ENCODE measurements around the gene MACROD2.

MACROD2 gene

GRCh38 chr20:16043931-16044330 lies 2048.6 kb downstream of the MACROD2 start:
- no peak for TF ChIP-seq Cebpa-rat (IDR thresholded peaks at IDR 0.05)
- Histone ChIP-seq H3K36me3 (peaks cover 0 to 23% (median 0%) of the 10 kb centered on the region in 11 experiments; a peak in 5 of 22 replicates), H3K4me3 (peak overlapping the region in 1 of 10 experiments; percentile 11; a peak in 2 of 20 replicates), H4K20me1 (no peaks in the 10 kb centered on the region), H3K27me3 (no peaks in the 10 kb centered on the region; a peak in 1 of 22 replicates), H3K9ac (0 out of 22 replicates have a peak overlapping the region, but pooled peaks of 1 of the 11 experiments have one; percentile 2), H3K27ac (peak overlapping the region in 7 of 11 experiments; percentile 19 to 98 (median 92); a peak in 13 of 22 replicates), H3K9me3 (replicated peaks in 1 of 11) (peaks cover 11 to 46% (median 33%) of the 10 kb centered on the region in 11 experiments; a peak in 21 of 22 replicates), H3K4me1 (peaks cover 20 to 97% (median 85%) of the 10 kb centered on the region in 10 experiments), H3K4me2 (peak overlapping the region in 9 of 11 experiments; percentile 66 to 87 (median 78); a peak in 17 of 22 replicates)

- no peaks in the 10 kb centered on the region for H3K27me3 ChIP-seq
- peaks cover 0 to 27% (median 0%) of the 10 kb centered on the region in 11 experiments; a peak in 5 of 22 replicates for H3K36me3 ChIP-seq
- no peaks in the 10 kb centered on the region for H4K20me1 ChIP-seq
- H3K9me3 ChIP-seq (replicated peaks in 1 of 11) = peaks cover 10 to 50% (median 36%) of the 10 kb centered on the region in 11 experiments; a peak in 20 of 22 replicates
- H3K27ac ChIP-seq = peak overlapping the region in 8 of 11 experiments; percentile 66 to 98 (median 82); a peak in 15 of 22 replicates
- peak overlapping the region in 8 of 11 experiments; percentile 63 to 87 (median 80); a peak in 14 of 22 replicates for H3K4me2 ChIP-seq
- peaks cover 0 to 96% (median 76%) of the 10 kb centered on the region in 10 experiments; a peak in 19 of 20 replicates for H3K4me1 ChIP-seq
- H3K4me3 ChIP-seq = no peak overlapping the region
- H3K9ac ChIP-seq = peak overlapping the region in 6 of 11 experiments; percentile 58 to 79 (median 72); a peak in 8 of 22 replicates
- no peak for TF ChIP-seq Cebpa-rat (IDR thresholded peaks at IDR 0.05)
Observed at GRCh38 chr20:16048876-16049275, 2053.6 kb downstream of the MACROD2 start.

GRCh38 chr20:16049529-16050093 lies 2054.3 kb downstream of the MACROD2 start:
- Histone ChIP-seq H4K20me1 (no peaks in the 10 kb centered on the region), H3K27me3 (no peaks in the 10 kb centered on the region), H3K36me3 (peaks cover 0 to 19% (median 0%) of the 10 kb centered on the region in 11 experiments; a peak in 5 of 22 replicates), H3K4me1 (peaks cover 4 to 96% (median 74%) of the 10 kb centered on the region in 10 experiments), H3K4me3 (no peak overlapping the region; a peak in 1 of 20 replicates), H3K27ac (peak overlapping the region in 8 of 11 experiments; percentile 66 to 98 (median 82); a peak in 16 of 22 replicates), H3K4me2 (peak overlapping the region in 10 of 11 experiments; percentile 36 to 87 (median 75); a peak in 19 of 22 replicates), H3K9me3 (replicated peaks in 1 of 11) (peaks cover 7 to 50% (median 32%) of the 10 kb centered on the region in 11 experiments; a peak in 20 of 22 replicates), H3K9ac (peak overlapping the region in 7 of 11 experiments; percentile 34 to 79 (median 72); a peak in 14 of 22 replicates)
- TF ChIP-seq Cebpa-rat (IDR thresholded peaks at IDR 0.05) = no peak

GRCh38 chr20:16050366-16050765 lies 2055.1 kb downstream of the MACROD2 start:
- Histone ChIP-seq H3K4me3 (peak overlapping the region in 2 of 10 experiments; percentile 9; a peak in 2 of 20 replicates), H3K36me3 (peaks cover 0 to 12% (median 0%) of the 10 kb centered on the region in 11 experiments; a peak in 2 of 22 replicates), H3K27me3 (no peaks in the 10 kb centered on the region), H3K4me1 (peaks cover 11 to 96% (median 79%) of the 10 kb centered on the region in 10 experiments), H3K4me2 (peak overlapping the region in 10 of 11 experiments; percentile 36 to 87 (median 75); a peak in 20 of 22 replicates), H3K9me3 (replicated peaks in 1 of 11) (peaks cover 0 to 50% (median 26%) of the 10 kb centered on the region in 11 experiments; a peak in 19 of 22 replicates), H4K20me1 (no peaks in the 10 kb centered on the region), H3K27ac (peak overlapping the region in 8 of 11 experiments; percentile 66 to 98 (median 82); a peak in 17 of 22 replicates), H3K9ac (peak overlapping the region in 7 of 11 experiments; percentile 45 to 79 (median 72); a peak in 15 of 22 replicates)
- no peak for TF ChIP-seq Cebpa-rat (IDR thresholded peaks at IDR 0.05)

GRCh38 chr20:16051968-16052367 lies 2056.7 kb downstream of the MACROD2 start:
- Histone ChIP-seq H3K9me3 (replicated peaks in 1 of 11) (peaks cover 0 to 51% (median 31%) of the 10 kb centered on the region in 11 experiments; a peak in 18 of 22 replicates), H3K4me1 (peaks cover 11 to 84% (median 71%) of the 10 kb centered on the region in 10 experiments), H3K36me3 (peaks cover 0 to 6% (median 0%) of the 10 kb centered on the region in 11 experiments; a peak in 2 of 22 replicates), H3K4me2 (peak overlapping the region in 10 of 11 experiments; percentile 10 to 87 (median 72); a peak in 17 of 22 replicates), H3K27me3 (no peaks in the 10 kb centered on the region), H3K27ac (peak overlapping the region in 8 of 11 experiments; percentile 12 to 98 (median 82); a peak in 13 of 22 replicates), H3K9ac (peak overlapping the region in 2 of 11 experiments; percentile 29 to 79; a peak in 2 of 22 replicates), H3K4me3 (no peak overlapping the region), H4K20me1 (no peaks in the 10 kb centered on the region)
- TF ChIP-seq Cebpa-rat (IDR thresholded peaks at IDR 0.05) = no peak

GRCh38 chr20:16052456-16052855 lies 2057.1 kb downstream of the MACROD2 start:
- Histone ChIP-seq H3K4me2 (peak overlapping the region in 10 of 11 experiments; percentile 10 to 87 (median 72); a peak in 12 of 22 replicates), H3K4me1 (peaks cover 13 to 79% (median 66%) of the 10 kb centered on the region in 10 experiments)
- no peak for TF ChIP-seq Cebpa-rat (IDR thresholded peaks at IDR 0.05)

GRCh38 chr20:16054985-16055384 lies 2059.7 kb downstream of the MACROD2 start:
- Histone ChIP-seq H3K27me3 (no peaks in the 10 kb centered on the region), H3K4me2 (peak overlapping the region in 10 of 11 experiments; percentile 5 to 38 (median 29); a peak in 15 of 22 replicates), H3K4me1 (peaks cover 21 to 55% (median 42%) of the 10 kb centered on the region in 10 experiments), H3K4me3 (no peak overlapping the region), H3K36me3 (peaks cover 0 to 6% (median 0%) of the 10 kb centered on the region in 11 experiments; a peak in 1 of 22 replicates), H3K9me3 (replicated peaks in 1 of 11) (peaks cover 0 to 71% (median 47%) of the 10 kb centered on the region in 11 experiments; a peak in 18 of 22 replicates), H4K20me1 (no peaks in the 10 kb centered on the region), H3K27ac (peak overlapping the region in 8 of 11 experiments; percentile 1 to 63 (median 46); a peak in 13 of 22 replicates), H3K9ac (no peak overlapping the region)
- TF ChIP-seq Cebpa-rat (IDR thresholded peaks at IDR 0.05) = no peak

More at GRCh38 chr20:16052456-16052855, 2057.1 kb downstream of the MACROD2 start:
- H3K27me3 ChIP-seq = no peaks in the 10 kb centered on the region
- no peaks in the 10 kb centered on the region for H4K20me1 ChIP-seq
- peaks cover 0 to 6% (median 0%) of the 10 kb centered on the region in 11 experiments; a peak in 2 of 22 replicates for H3K36me3 ChIP-seq
- 0 out of 22 replicates have a peak overlapping the region, but pooled peaks of 2 of the 11 experiments have one; percentile 1 to 29 for H3K9ac ChIP-seq
- H3K27ac ChIP-seq = peak overlapping the region in 6 of 11 experiments; percentile 78 to 98 (median 84); a peak in 12 of 22 replicates
- H3K4me3 ChIP-seq = no peak overlapping the region
- peaks cover 0 to 48% (median 31%) of the 10 kb centered on the region in 11 experiments; a peak in 18 of 22 replicates for H3K9me3 ChIP-seq (replicated peaks in 1 of 11)

- Histone ChIP-seq H3K4me3 (no peak overlapping the region), H3K4me1 (peaks cover 12 to 33% (median 20%) of the 10 kb centered on the region in 10 experiments), H3K27me3 (no peaks in the 10 kb centered on the region), H3K36me3 (peaks cover 0 to 6% (median 0%) of the 10 kb centered on the region in 11 experiments; a peak in 1 of 22 replicates), H3K4me2 (no peak overlapping the region), H3K27ac (0 out of 22 replicates have a peak overlapping the region, but pooled peaks of 1 of the 11 experiments have one; percentile 18), H3K9ac (no peak overlapping the region), H3K9me3 (replicated peaks in 1 of 11) (peaks cover 0 to 80% (median 50%) of the 10 kb centered on the region in 11 experiments; a peak in 18 of 22 replicates), H4K20me1 (no peaks in the 10 kb centered on the region)
- TF ChIP-seq Cebpa-rat (IDR thresholded peaks at IDR 0.05) = no peak
Observed at GRCh38 chr20:16057651-16058050, 2062.3 kb downstream of the MACROD2 start.

Measured in BLaER1 treated with 17β-estradiol and CSF1 and Interleukin-3, amounts not matched to agents 10 nM and 100 nM (cell line).